HepG2 (cell line): ENCODE results near the gene FRMD5. TPM values are rescaled to one million over a fixed set of nuclear protein-coding genes. Genes with fewer than 3 reads are reported as not detected.

ENCODE experiments used
- ATAC-seq: fragments of 200-7000 bp; cut with Tn5 transposase; 3 replicates; pipeline ENCODE4 v1.9.1; 2020; ENCODE audit warnings: mild to moderate bottlenecking, moderate library complexity
- BruUV-seq: library from RNA; stranded (reverse); fragments of 400-500 nt; replicated peaks from 2 replicates; lab custom pipeline; 2021; lab: Mats Ljungman, UMichigan
- CTCF ChIA-PET: fragments of 300-600 bp; formaldehyde crosslinking; extraction: SDS; loops from one replicate; lab custom pipeline; 2021; ENCODE audit warnings: low total read pairs, inconsistent platforms, low intra/inter-chr PET ratio; lab: Yijun Ruan, JAX
- POLR2A ChIA-PET: fragments of 350-600 bp; sonication (Branson Sonifier 250); formaldehyde crosslinking; loops from one replicate; lab custom pipeline; 2020; ENCODE audit warnings: antibody characterized with exemption, inconsistent platforms; lab: Yijun Ruan, JAX
- DNase-seq: peaks from one replicate; pipeline ENCODE4 v3.0.0-alpha.2; 2015; ENCODE audit warnings: low spot score
- FAIRE-seq: peaks from 3 replicates; lab custom pipeline; 2011; peaks lifted over from hg19 to GRCh38; lab: Jason Lieb, UNC
- H2AFZ ChIP-seq: one replicate; pipeline ENCODE4 v1.6.1; 2011; ENCODE audit warnings: low read length, inconsistent platforms
- H3K27ac ChIP-seq: fragments of 300-600 bp; 3 replicates; pipeline ENCODE4 v1.8.0; 2011; ENCODE audit warnings: mixed run types, mild to moderate bottlenecking, mixed read lengths, low read length, inconsistent platforms; ENCODE audit not compliant: insufficient read depth; ENCODE audit errors: extremely low read length
- H3K27me3 ChIP-seq, 2 experiments: fragments of 200-600 bp in 1 of 2; 2 replicates in 1 of 2; 3 replicates in 1 of 2; pipeline versions ENCODE4 v1.6.0 to v1.8.0; 2011; ENCODE audit warnings: low read length in 2 of 2, mild to moderate bottlenecking in 2 of 2, moderate library complexity in 2 of 2, inconsistent platforms in 1 of 2; ENCODE audit not compliant: insufficient read depth in 2 of 2, control insufficient read depth in 1 of 2
- H3K36me3 ChIP-seq, 2 experiments: fragments of 200-600 bp in 1 of 2; replicated peaks in 1 of 2; 2 replicates in 1 of 2; 3 replicates in 1 of 2; pipeline versions ENCODE4 v1.5.1 to v1.8.0; 2011; ENCODE audit warnings: low read length in 2 of 2, inconsistent platforms in 1 of 2; ENCODE audit not compliant: insufficient read depth in 2 of 2, control insufficient read depth in 1 of 2
- H3K4me1 ChIP-seq: 2 replicates; pipeline ENCODE4 v1.5.1; 2012; ENCODE audit warnings: low read length, inconsistent platforms; ENCODE audit not compliant: insufficient read depth
- H3K4me2 ChIP-seq: 2 replicates; pipeline ENCODE4 v1.6.0; 2011; ENCODE audit warnings: low read depth, low read length, inconsistent platforms
- H3K4me3 ChIP-seq, 3 experiments: fragments of 200-600 bp in 1 of 3; sonication (generic), shearing (Covaris generic) in 1 of 3; replicated peaks in 1 of 3; 2 replicates each; pipeline ENCODE4 v1.5.1; 2011 to 2016; ENCODE audit warnings: low read length in 3 of 3, inconsistent platforms in 2 of 3, low read depth in 2 of 3, mild to moderate bottlenecking in 2 of 3, control low read depth in 1 of 3, mixed read lengths in 1 of 3; ENCODE audit not compliant: insufficient read depth in 1 of 3
- H3K79me2 ChIP-seq: one replicate; pipeline ENCODE4 v1.6.1; 2011; ENCODE audit warnings: low read length, inconsistent platforms; ENCODE audit not compliant: insufficient read depth
- H3K9ac ChIP-seq: 2 replicates; pipeline ENCODE4 v1.6.0; 2011; ENCODE audit warnings: mild to moderate bottlenecking, low read depth, low read length, inconsistent platforms; ENCODE audit not compliant: insufficient read depth
- H3K9me3 ChIP-seq: 2 replicates; pipeline ENCODE4 v1.5.1; 2012; ENCODE audit warnings: mild to moderate bottlenecking, low read length
- H4K20me1 ChIP-seq: 2 replicates; pipeline ENCODE4 v1.6.0; 2011; ENCODE audit warnings: inconsistent platforms, mild to moderate bottlenecking, low read length, moderate library complexity; ENCODE audit not compliant: insufficient read depth
- DR1 ChIP-seq: sonication (generic); formaldehyde crosslinking; IDR thresholded peaks from 2 replicates; pipeline ENCODE4 v1.8.0; 2021; ENCODE audit warnings: mild to moderate bottlenecking, missing genetic modification reagents, inconsistent platforms
- GRHL1 ChIP-seq: sonication (generic); formaldehyde crosslinking; conservative IDR thresholded peaks from 2 replicates; pipeline ENCODE4 v1.8.0; 2022; ENCODE audit warnings: missing genetic modification reagents
- HMGXB3 ChIP-seq: sonication (generic); formaldehyde crosslinking; IDR thresholded peaks from 2 replicates; pipeline ENCODE4 v1.4.0; 2020; ENCODE audit warnings: missing genetic modification reagents, borderline replicate concordance
- MIER2 ChIP-seq: IDR thresholded peaks from 2 replicates; pipeline ENCODE4 v1.6.1; 2016; ENCODE audit warnings: missing biosample characterization, missing genetic modification reagents
- PAX8 ChIP-seq: sonication (generic); formaldehyde crosslinking; IDR thresholded peaks from 2 replicates; pipeline ENCODE4 v1.8.0; 2022; ENCODE audit warnings: mild to moderate bottlenecking, missing genetic modification reagents, borderline replicate concordance
- PLRG1 ChIP-seq: fragments of 450-650 bp; conservative IDR thresholded peaks from 2 replicates; pipeline ENCODE4 v1.6.1; 2016
- PREB ChIP-seq: sonication (generic); formaldehyde crosslinking; IDR thresholded peaks from 2 replicates; pipeline ENCODE4 v1.4.0; 2020; ENCODE audit warnings: missing genetic modification reagents
- RNF219 ChIP-seq: sonication (generic); formaldehyde crosslinking; IDR thresholded peaks from 2 replicates; pipeline ENCODE4 v1.5.0; 2020; ENCODE audit warnings: mild to moderate bottlenecking, missing genetic modification reagents
- RXRB ChIP-seq: IDR thresholded peaks from 2 replicates; pipeline ENCODE4 v1.6.1; 2016; ENCODE audit warnings: borderline replicate concordance, missing genetic modification reagents, missing compliant biosample characterization
- ZBTB8A ChIP-seq: sonication (generic); formaldehyde crosslinking; IDR thresholded peaks from 2 replicates; pipeline ENCODE4 v1.4.0; 2020; ENCODE audit warnings: mild to moderate bottlenecking, low read depth, missing genetic modification reagents, borderline replicate concordance
- ZNF160 ChIP-seq: sonication (generic); formaldehyde crosslinking; IDR thresholded peaks from 2 replicates; pipeline ENCODE4 v1.8.0; 2022; ENCODE audit warnings: mild to moderate bottlenecking, inconsistent platforms, missing genetic modification reagents
- ZNF224 ChIP-seq: sonication (generic); formaldehyde crosslinking; IDR thresholded peaks from 2 replicates; pipeline ENCODE4 v1.5.0; 2020; ENCODE audit warnings: mild to moderate bottlenecking, missing genetic modification reagents
- ZNF792 ChIP-seq: IDR thresholded peaks from 2 replicates; pipeline ENCODE4 v1.6.1; 2016
- WGBS: methylation state at CpG from one replicate; pipeline ENCODE4 v1.1.6; 2017; ENCODE audit warnings: low lambda C conversion rate; 5-methylcytosine and 5-hydroxymethylcytosine counted together
- in situ Hi-C: cut with HindIII; loops from 2 replicates; pipeline ENCODE4 v1.10.0; 2017; ENCODE audit warnings: low pct_unique_long_range_greater_than_20kb; ENCODE audit not compliant: extremely low pct_ligation_motif_present
- intact Hi-C: fragments of 100-400 bp; cut with micrococcal nuclease; formaldehyde crosslinking; loops from one replicate; pipeline ENCODE4 v1.10.0; 2022; ENCODE audit not compliant: unreplicated experiment
- polyA plus RNA-seq, 8 experiments: library from polyadenylated mRNA; depleted of rRNA in 3 of 8; stranded (reverse) in 7 of 8; unstranded in 1 of 8; fragments of >200 nt; fragmentation: Illumina TruSeq in 4 of 8; extraction: Trizol in 4 of 8; gene quantifications; 2 replicates each; pipeline versions ENCODE4 v1.2.1 to v1.2.3, GENCODE V29; 2011 to 2016; ENCODE audit warnings: low read depth in 4 of 8, missing spikeins in 1 of 8, mixed read lengths in 1 of 8; ENCODE audit not compliant: insufficient read depth in 1 of 8
- total RNA-seq, 5 experiments: library from RNA; depleted of rRNA; stranded (reverse); fragments of >200 nt; fragmentation: Illumina TruSeq; extraction: Trizol; gene quantifications; 2 replicates each; pipeline ENCODE4 v1.2.3, GENCODE V29; 2016; ENCODE audit warnings: low read depth in 1 of 5

The FRMD5 gene
- total and polyA plus RNA-seq, 2 of the 13 experiments (the other 11 are each of a cell fraction or from before 2014, with no cell fraction given) = 0.93 to 1.5 TPM

- 8% methylated on average over 1 of the region's 1 CpG for WGBS
- DNase-seq (no peak), ATAC-seq (no peak), FAIRE-seq (no peak)
- CTCF ChIA-PET = no interaction called here
- Histone ChIP-seq H4K20me1 (no peaks in the 10 kb centered on the region), H3K27ac (no peak overlapping the region), H3K4me3 (no peak overlapping the region), H3K36me3 (no peaks in the 10 kb centered on the region), H2AFZ (no peak overlapping the region), H3K27me3 (no peaks in the 10 kb centered on the region), H3K9me3 (no peaks in the 10 kb centered on the region), H3K4me1 (no peaks in the 10 kb centered on the region), H3K79me2 (no peaks in the 10 kb centered on the region), H3K4me2 (no peak overlapping the region), H3K9ac (no peak overlapping the region)
- in situ Hi-C loops (no loop called here), intact Hi-C loops (no loop called here)
- TF ChIP-seq GRHL1 (CRISPR knock-in tag) (no peak), HMGXB3 (no peak), ZNF224 (CRISPR knock-in tag) (no peak), ZNF160 (no peak), ZBTB8A (no peak), MIER2 (CRISPR knock-in tag) (no peak), RXRB (CRISPR knock-in tag) (no peak), DR1 (CRISPR knock-in tag) (no peak), RNF219 (CRISPR knock-in tag) (no peak), PREB (CRISPR knock-in tag) (no peak), PAX8 (CRISPR knock-in tag) (no peak), PLRG1 (no peak), ZNF792 (no peak)
- POLR2A ChIA-PET = no interaction called here
- no TSS peak for BruUV-seq
Observed at GRCh38 chr15:44033894-44034293, 161.2 kb downstream of the FRMD5 start.
